Trophoblast cell (in vitro differentiated cells and primary cell): ENCODE data around the gene SF3B2.
"Not testable (repeated sequence)": the region's sequence is repeated elsewhere in the genome, so short reads cannot be mapped to it uniquely, and the experiment has no call there.

Experiments
- DNase-seq, 2 donors: peaks; one replicate each; pipeline ENCODE4 v3.0.0-alpha.2; 2016
- H2AFZ ChIP-seq: 2 replicates; pipeline ENCODE4 v1.6.1; 2013; ENCODE audit warnings: low read length, moderate library complexity, mild to moderate bottlenecking; ENCODE audit not compliant: insufficient read depth, poor library complexity
- H2AK5ac ChIP-seq: 2 replicates; pipeline ENCODE4 v1.6.1; 2013; ENCODE audit warnings: mild to moderate bottlenecking, low read length
- H2BK120ac ChIP-seq: 2 replicates; pipeline ENCODE4 v1.6.1; 2013; ENCODE audit warnings: low read length, mild to moderate bottlenecking, moderate library complexity; ENCODE audit not compliant: insufficient read depth, poor library complexity
- H2BK12ac ChIP-seq: 2 replicates; pipeline ENCODE4 v1.6.1; 2013; ENCODE audit warnings: mild to moderate bottlenecking, low read length, moderate library complexity
- H2BK5ac ChIP-seq: 2 replicates; pipeline ENCODE4 v1.6.1; 2013; ENCODE audit warnings: low read length, low read depth, moderate library complexity, mild to moderate bottlenecking; ENCODE audit not compliant: poor library complexity
- H3K14ac ChIP-seq: 2 replicates; pipeline ENCODE4 v1.6.1; 2013; ENCODE audit warnings: mild to moderate bottlenecking, low read length
- H3K18ac ChIP-seq: 2 replicates; pipeline ENCODE4 v1.6.1; 2013; ENCODE audit warnings: mild to moderate bottlenecking, low read length
- H3K23ac ChIP-seq: 2 replicates; pipeline ENCODE4 v1.6.1; 2013; ENCODE audit warnings: low read length
- H3K27ac ChIP-seq: 2 replicates; pipeline ENCODE4 v1.5.1; 2013; ENCODE audit warnings: low read depth, mild to moderate bottlenecking, inconsistent platforms, low read length, moderate library complexity
- H3K27me3 ChIP-seq: 2 replicates; pipeline ENCODE4 v1.6.1; 2013; ENCODE audit warnings: inconsistent platforms, mild to moderate bottlenecking, low read length, moderate library complexity; ENCODE audit not compliant: insufficient read depth
- H3K36me3 ChIP-seq, 2 experiments: 1 replicate in 1 of 2; 2 replicates in 1 of 2; pipeline ENCODE4 v1.6.1; 2013; ENCODE audit warnings: low read length in 2 of 2, mild to moderate bottlenecking in 2 of 2, moderate library complexity in 1 of 2; ENCODE audit not compliant: insufficient read depth in 2 of 2, control insufficient read depth in 1 of 2
- H3K4ac ChIP-seq: 2 replicates; pipeline ENCODE4 v1.6.1; 2013; ENCODE audit warnings: low read depth, mild to moderate bottlenecking, low read length, moderate library complexity
- H3K4me1 ChIP-seq, 2 experiments: 1 replicate in 1 of 2; 2 replicates in 1 of 2; pipeline ENCODE4 v1.6.1; 2013; ENCODE audit warnings: low read length in 2 of 2, mild to moderate bottlenecking in 2 of 2, moderate library complexity in 1 of 2; ENCODE audit not compliant: insufficient read depth in 2 of 2, control insufficient read depth in 1 of 2
- H3K4me2 ChIP-seq: 2 replicates; pipeline ENCODE4 v1.6.1; 2013; ENCODE audit warnings: inconsistent platforms, mild to moderate bottlenecking, low read length, moderate library complexity
- H3K4me3 ChIP-seq: 2 replicates; pipeline ENCODE4 v1.5.1; 2013; ENCODE audit warnings: mild to moderate bottlenecking, low read depth, low read length, inconsistent platforms
- H3K79me1 ChIP-seq: one replicate; pipeline ENCODE4 v1.6.1; 2013; ENCODE audit warnings: low read length
- H3K79me2 ChIP-seq: 2 replicates; pipeline ENCODE4 v1.6.1; 2013; ENCODE audit warnings: low read length, mild to moderate bottlenecking; ENCODE audit not compliant: control insufficient read depth, insufficient read depth, poor library complexity
- H3K9ac ChIP-seq: 2 replicates; pipeline ENCODE4 v1.6.1; 2013; ENCODE audit warnings: mild to moderate bottlenecking, low read length
- H3K9me3 ChIP-seq: 2 replicates; pipeline ENCODE4 v1.6.1; 2013; ENCODE audit warnings: low read depth, mild to moderate bottlenecking, control low read depth, inconsistent platforms, low read length; ENCODE audit not compliant: insufficient read depth
- H4K12ac ChIP-seq: 2 replicates; pipeline ENCODE4 v1.6.1; 2013; ENCODE audit warnings: low read depth, mild to moderate bottlenecking, low read length, moderate library complexity
- H4K8ac ChIP-seq: 2 replicates; pipeline ENCODE4 v1.6.1; 2013; ENCODE audit warnings: low read depth, mild to moderate bottlenecking, low read length, moderate library complexity
- H4K91ac ChIP-seq: one replicate; pipeline ENCODE4 v1.6.1; 2013; ENCODE audit warnings: low read depth, mild to moderate bottlenecking, low read length, moderate library complexity
- WGBS: extraction: QIAGEN DNeasy Blood & Tissue Kit; methylation state at CpG from one replicate; pipeline ENCODE4 v1.1.7; 2013; ENCODE audit warnings: missing lambda C conversion rate; ENCODE audit not compliant: insufficient read length, insufficient coverage; ENCODE audit errors: extremely low coverage; 5-methylcytosine and 5-hydroxymethylcytosine counted together

SF3B2 gene

GRCh38 chr11:66008095-66008467 is 44.1 kb upstream of the SF3B2 start:
- peaks cover 15% of the 10 kb centered on the region for H3K79me1 ChIP-seq
- H2BK5ac ChIP-seq, result no peak overlapping the region
- H2AFZ ChIP-seq, result no peak overlapping the region
- no peak for DNase-seq
- no peak overlapping the region for H4K8ac ChIP-seq
- H3K4me2 ChIP-seq, result no peak overlapping the region
- no peak overlapping the region for H3K4ac ChIP-seq
- H3K27me3 ChIP-seq, result no peaks in the 10 kb centered on the region
- no peak overlapping the region for H2BK120ac ChIP-seq
- H2BK12ac ChIP-seq, result no peak overlapping the region
- no peak overlapping the region for H3K18ac ChIP-seq
- H3K79me2 ChIP-seq, result peaks cover 3% of the 10 kb centered on the region
- no peak overlapping the region for H3K27ac ChIP-seq
- H3K14ac ChIP-seq, result no peak overlapping the region
- H3K9me3 ChIP-seq, result no peaks in the 10 kb centered on the region
- H4K91ac ChIP-seq, result no peak overlapping the region
- H3K9ac ChIP-seq, result no peak overlapping the region
- H3K36me3 ChIP-seq, result peaks cover 8 to 9% of the 10 kb centered on the region in 2 experiments
- H4K12ac ChIP-seq, result no peak overlapping the region
- no peak overlapping the region for H3K4me3 ChIP-seq
- H2AK5ac ChIP-seq, result peak overlapping the region; percentile 15
- no peak overlapping the region for H3K23ac ChIP-seq
- peaks cover 36 to 40% of the 10 kb centered on the region in 2 experiments for H3K4me1 ChIP-seq
- WGBS, result no CpG with 5 or more reads among the region's 2 CpGs

- H3K14ac ChIP-seq, result peak overlapping the region; percentile 13
- H4K12ac ChIP-seq, result no peak overlapping the region
- H3K9me3 ChIP-seq, result no peaks in the 10 kb centered on the region
- H4K8ac ChIP-seq, result no peak overlapping the region
- H3K4me2 ChIP-seq, result no peak overlapping the region
- H3K27me3 ChIP-seq, result no peaks in the 10 kb centered on the region
- peaks cover 19% of the 10 kb centered on the region for H3K79me1 ChIP-seq
- no peak overlapping the region for H3K23ac ChIP-seq
- peaks cover 7 to 9% of the 10 kb centered on the region in 2 experiments for H3K36me3 ChIP-seq
- peak overlapping the region; percentile 38 for H3K18ac ChIP-seq
- no peak overlapping the region for H3K9ac ChIP-seq
- DNase-seq, result peak in 1 of 2 donors; percentile 29
- H2AFZ ChIP-seq, result no peak overlapping the region
- no peak overlapping the region for H2BK120ac ChIP-seq
- peak overlapping the region; percentile 15 for H2AK5ac ChIP-seq
- H3K27ac ChIP-seq, result no peak overlapping the region
- WGBS, result no CpG with 5 or more reads among the region's 10 CpGs
- H3K79me2 ChIP-seq, result peaks cover 3% of the 10 kb centered on the region
- H3K4me1 ChIP-seq, result peaks cover 36 to 42% of the 10 kb centered on the region in 2 experiments
- peak overlapping the region; percentile 1 for H2BK12ac ChIP-seq
- H3K4ac ChIP-seq, result no peak overlapping the region
- peak overlapping the region; percentile 29 for H4K91ac ChIP-seq
- peak overlapping the region; percentile 16 for H2BK5ac ChIP-seq
- H3K4me3 ChIP-seq, result no peak overlapping the region
Measured at GRCh38 chr11:66008468-66009101, 43.6 kb upstream of the SF3B2 start.

- H3K27ac ChIP-seq, H4K12ac ChIP-seq, DNase-seq, H2BK5ac ChIP-seq, H3K23ac ChIP-seq, H3K79me2 ChIP-seq, H2AFZ ChIP-seq, H3K4me3 ChIP-seq, H3K4ac ChIP-seq, H3K27me3 ChIP-seq, H3K9me3 ChIP-seq, H3K36me3 ChIP-seq, H4K8ac ChIP-seq, H3K4me2 ChIP-seq, H3K18ac ChIP-seq, H2AK5ac ChIP-seq, H3K9ac ChIP-seq, H2BK12ac ChIP-seq, H3K14ac ChIP-seq, H2BK120ac ChIP-seq: not testable (repeated sequence)
- WGBS, result no CpG with 5 or more reads among the region's 4 CpGs
- H3K4me1 ChIP-seq, result peaks cover 40 to 47% of the 10 kb centered on the region in 2 experiments
- peaks cover 19% of the 10 kb centered on the region for H3K79me1 ChIP-seq
- peak overlapping the region; percentile 69 for H4K91ac ChIP-seq
Measured at GRCh38 chr11:66010036-66010435, 42.1 kb upstream of the SF3B2 start.

GRCh38 chr11:66011239-66011784 is 40.9 kb upstream of the SF3B2 start:
- no peaks in the 10 kb centered on the region for H3K36me3 ChIP-seq
- peak overlapping the region; percentile 69 for H2BK5ac ChIP-seq
- H2BK120ac ChIP-seq, result peak overlapping the region; percentile 85
- no CpG with 5 or more reads among the region's 14 CpGs for WGBS
- peak overlapping the region; percentile 95 for H4K91ac ChIP-seq
- peak overlapping the region; percentile 92 for H2BK12ac ChIP-seq
- H4K12ac ChIP-seq, result peak overlapping the region; percentile 9
- no peak overlapping the region for H3K23ac ChIP-seq
- peak overlapping the region; percentile 83 for H3K14ac ChIP-seq
- peaks cover 46 to 55% of the 10 kb centered on the region in 2 experiments for H3K4me1 ChIP-seq
- H4K8ac ChIP-seq, result peak overlapping the region; percentile 44
- H3K9ac ChIP-seq, result peak overlapping the region; percentile 3
- DNase-seq, result peak; percentile 98
- no peak overlapping the region for H2AFZ ChIP-seq
- H3K9me3 ChIP-seq, result no peaks in the 10 kb centered on the region
- H3K18ac ChIP-seq, result peak overlapping the region; percentile 78
- H3K27ac ChIP-seq, result peak overlapping the region; percentile 90
- peak overlapping the region; percentile 24 for H2AK5ac ChIP-seq
- peaks cover 3% of the 10 kb centered on the region for H3K79me2 ChIP-seq
- peak overlapping the region; percentile 53 for H3K4me2 ChIP-seq
- H3K79me1 ChIP-seq, result peaks cover 19% of the 10 kb centered on the region
- peak overlapping the region; percentile 19 for H3K4ac ChIP-seq
- no peaks in the 10 kb centered on the region for H3K27me3 ChIP-seq
- H3K4me3 ChIP-seq, result no peak overlapping the region
